ENCODE results near the gene RXFP1.

GRCh38 chr4:158597879-158598596, 76.4 kb downstream of the RXFP1 start:
- TF ChIP-seq POLR2A (IDR thresholded peaks at IDR 0.05; ENCODE audit: low read depth, low read length) (no peak), TAF1 (IDR thresholded peaks at IDR 0.05; ENCODE audit: borderline replicate concordance, low read depth, low read length) (no peak)

Data from GM12892 (cell line).